OCI-LY1 (cell line): Measurements from ENCODE around the gene SFTPB.

ENCODE experiments used
- CTCF ChIP-seq: fragments of 200-600 bp; sonication (generic), shearing (Covaris generic); IDR thresholded peaks from 2 replicates; pipeline ENCODE4 v1.5.1; 2017; ENCODE audit warnings: mild to moderate bottlenecking, antibody characterized with exemption, low read length, moderate library complexity, mixed read lengths
- EZH2 ChIP-seq: fragments of 200-600 bp; sonication (generic), shearing (Covaris generic); IDR thresholded peaks from 2 replicates; pipeline ENCODE4 v1.8.0; 2017; ENCODE audit warnings: borderline replicate concordance, mixed run types, mild to moderate bottlenecking, antibody characterized with exemption, low read length, moderate library complexity, mixed read lengths

- TF ChIP-seq CTCF, result no peak
- TF ChIP-seq EZH2, result no peak
Measured at GRCh38 chr2:85642725-85643124, 25.3 kb downstream of the SFTPB start.
